GM18526 (cell line): ENCODE data around the gene SLC17A1.

Source experiments
- POLR2A ChIP-seq: IDR thresholded peaks from 3 replicates; pipeline ENCODE4 v1.6.1; 2011; ENCODE audit not compliant: insufficient read length; ENCODE audit errors: extremely low read depth

Gene SLC17A1, protein sequence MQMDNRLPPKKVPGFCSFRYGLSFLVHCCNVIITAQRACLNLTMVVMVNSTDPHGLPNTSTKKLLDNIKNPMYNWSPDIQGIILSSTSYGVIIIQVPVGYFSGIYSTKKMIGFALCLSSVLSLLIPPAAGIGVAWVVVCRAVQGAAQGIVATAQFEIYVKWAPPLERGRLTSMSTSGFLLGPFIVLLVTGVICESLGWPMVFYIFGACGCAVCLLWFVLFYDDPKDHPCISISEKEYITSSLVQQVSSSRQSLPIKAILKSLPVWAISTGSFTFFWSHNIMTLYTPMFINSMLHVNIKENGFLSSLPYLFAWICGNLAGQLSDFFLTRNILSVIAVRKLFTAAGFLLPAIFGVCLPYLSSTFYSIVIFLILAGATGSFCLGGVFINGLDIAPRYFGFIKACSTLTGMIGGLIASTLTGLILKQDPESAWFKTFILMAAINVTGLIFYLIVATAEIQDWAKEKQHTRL

DNA sequence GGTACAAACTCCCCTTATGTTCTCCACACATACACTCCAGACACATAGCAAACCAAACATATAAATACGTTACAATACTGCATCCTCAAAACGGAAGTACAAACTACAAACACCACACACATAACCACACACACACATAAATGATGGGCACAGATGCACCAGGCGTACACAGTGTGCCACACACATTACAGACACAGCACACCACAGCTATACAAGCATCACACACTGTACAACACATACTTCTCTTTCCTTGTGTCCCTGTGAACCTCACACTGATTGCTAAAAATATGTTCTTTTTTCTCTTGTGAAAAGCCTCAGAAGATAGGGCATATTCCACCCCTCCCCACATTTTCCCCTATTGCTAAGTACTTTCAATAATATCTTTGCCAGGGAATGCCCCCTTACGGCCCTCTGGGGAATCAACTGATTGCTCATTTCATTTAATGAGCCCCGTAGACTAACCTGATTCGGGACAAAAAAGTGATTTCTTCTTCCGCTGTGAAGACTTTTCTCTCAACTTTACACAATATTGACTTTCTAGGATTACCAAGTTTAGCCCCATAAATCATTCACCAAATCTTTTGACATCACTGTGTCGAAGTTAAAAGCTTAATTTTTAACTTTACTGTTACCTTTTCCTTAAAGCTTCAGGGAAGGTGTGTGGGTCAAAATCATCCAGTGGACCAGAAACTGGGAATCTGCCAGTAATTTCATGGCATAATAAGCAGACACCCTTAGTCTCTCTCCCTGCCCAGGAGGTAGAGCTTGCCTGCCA lies at the start of gene SLC17A1:
Gene SLC17A1 (minus strand): TSS at position 521 of the 775 bp plus-strand sequence. CDS start 1,495 bp downstream, outside the sequence.
- no peak for TF ChIP-seq POLR2A

DNA sequence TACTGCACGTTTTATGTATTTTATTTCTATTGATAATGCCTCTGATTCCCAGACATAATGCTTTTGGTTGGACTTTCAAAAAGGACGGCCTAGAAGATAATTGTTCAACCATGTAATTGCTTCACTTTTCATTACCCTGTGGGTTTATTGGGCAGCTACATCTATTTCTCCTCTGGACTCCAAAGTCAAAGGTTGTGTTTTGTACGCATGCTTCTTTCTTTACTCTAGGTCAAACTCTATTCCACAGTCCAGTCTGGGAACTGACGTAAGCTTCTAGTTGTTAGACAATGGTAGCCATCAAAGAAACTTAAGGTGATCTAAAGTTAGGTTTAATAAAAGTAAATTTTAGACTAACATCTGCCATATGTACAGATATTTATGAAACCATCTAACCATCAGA lies 48.7 kb upstream of the SLC17A1 start:
- no peak for TF ChIP-seq POLR2A

DNA sequence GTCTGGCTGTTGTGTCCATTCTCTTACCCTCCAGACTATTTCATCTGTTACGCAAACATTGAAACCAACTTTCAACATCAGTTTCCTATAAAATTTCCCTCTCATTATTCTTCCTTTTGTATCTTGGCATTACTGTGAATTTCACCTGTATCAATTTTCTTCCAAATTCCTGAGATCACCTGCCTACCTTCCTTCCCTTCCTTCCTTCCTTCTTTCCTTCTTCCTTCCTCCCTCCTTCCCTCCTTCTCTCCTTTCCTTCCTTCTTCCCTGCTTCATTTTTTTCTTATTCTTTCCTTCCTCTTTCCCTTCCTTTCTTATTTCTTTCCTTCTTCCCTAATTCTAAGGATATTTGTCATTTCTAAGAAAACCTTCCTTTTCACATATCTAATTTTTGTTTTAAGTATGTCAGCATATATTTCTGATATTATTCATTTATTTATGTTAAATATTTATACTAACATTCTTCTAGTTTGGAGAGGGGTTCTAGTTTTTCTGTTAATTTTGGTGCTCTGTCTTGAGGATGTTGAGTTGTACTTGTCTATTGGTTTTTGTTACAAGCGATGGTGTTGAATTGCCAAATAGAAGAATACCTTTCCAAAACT lies 47.0 kb upstream of the SLC17A1 start:
- TF ChIP-seq POLR2A = no peak

DNA sequence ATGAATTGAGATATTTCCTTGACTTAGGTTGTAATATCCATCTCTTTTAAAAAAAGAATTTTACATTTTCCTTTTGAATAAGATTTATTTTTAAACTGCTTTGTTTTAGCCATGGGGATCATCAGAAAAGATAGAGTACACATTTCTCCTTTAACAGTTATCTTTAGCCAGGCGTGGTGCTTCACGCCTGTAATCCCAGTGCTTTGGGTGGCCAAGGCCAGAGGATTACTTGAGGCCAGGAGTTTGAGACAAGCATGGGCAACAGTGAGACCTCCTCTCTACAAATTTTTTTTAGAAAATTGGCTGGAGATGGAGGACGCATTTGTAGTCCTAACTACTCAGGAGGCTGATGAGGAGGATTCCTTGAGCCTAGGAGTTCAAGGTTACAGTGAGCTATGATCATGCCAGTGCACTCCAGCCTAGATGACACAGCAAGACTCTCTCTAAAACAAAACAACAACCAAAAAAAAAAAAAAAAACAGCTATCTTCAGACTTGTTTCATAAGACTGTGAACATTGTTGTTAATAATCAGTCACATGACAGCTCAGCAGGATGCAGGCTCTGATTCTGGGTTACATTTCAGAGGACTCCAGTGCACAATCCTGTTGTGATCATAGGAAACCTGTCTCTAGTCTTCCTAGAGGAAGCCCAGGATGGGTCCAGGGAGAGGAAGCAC lies 44.2 kb upstream of the SLC17A1 start:
- TF ChIP-seq POLR2A = no peak

DNA sequence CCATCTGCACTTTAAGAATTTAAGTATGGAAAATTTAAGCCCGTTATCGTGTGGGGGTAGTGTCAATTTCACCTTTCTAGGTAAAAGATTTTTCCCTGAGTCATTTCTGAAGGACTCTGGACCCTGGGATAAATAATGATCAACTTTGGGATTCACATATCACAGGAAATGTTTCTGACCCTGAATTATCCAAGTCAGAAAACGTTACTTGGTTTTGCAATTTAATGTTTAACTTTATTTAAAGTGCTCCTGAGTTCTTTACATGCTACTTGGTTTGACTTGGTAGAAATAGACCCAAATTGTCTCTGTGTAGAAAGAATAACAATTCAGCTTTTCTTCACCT lies 43.7 kb upstream of the SLC17A1 start:
- no peak for TF ChIP-seq POLR2A

DNA sequence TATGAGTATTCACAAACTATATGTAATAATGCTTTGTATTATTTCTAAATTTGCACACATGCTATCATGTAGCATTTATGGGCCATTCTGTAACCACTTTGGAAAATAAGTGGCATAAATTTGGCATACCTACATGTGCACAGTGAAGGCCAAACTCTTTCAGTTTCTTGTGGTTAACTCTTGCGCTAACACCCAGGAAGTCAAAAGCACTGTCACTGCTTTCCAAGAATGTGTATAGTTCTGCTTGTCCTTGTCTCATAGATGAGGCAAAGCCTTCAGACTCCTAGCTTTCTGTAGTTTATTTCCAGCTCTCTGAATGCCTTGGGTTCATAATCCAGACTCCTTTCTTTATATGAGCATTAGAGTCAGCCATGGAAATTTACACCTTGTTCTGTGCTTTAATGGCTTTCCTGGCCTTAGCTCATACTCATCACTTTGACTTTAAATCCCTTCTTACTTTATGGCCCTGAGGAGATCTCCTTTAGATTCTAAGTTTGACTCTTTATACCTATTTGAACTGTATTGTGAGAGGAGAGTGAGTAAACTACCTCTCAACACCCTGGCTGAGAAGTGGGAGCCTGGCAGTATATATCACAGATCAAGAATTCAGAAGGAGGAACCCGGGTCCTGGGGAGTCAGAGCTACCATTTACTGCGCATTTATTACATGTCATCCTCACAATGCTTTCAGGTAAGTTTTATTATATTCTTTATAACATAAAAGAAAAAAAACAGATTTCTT lies 43.1 kb upstream of the SLC17A1 start:
- TF ChIP-seq POLR2A = no peak

DNA sequence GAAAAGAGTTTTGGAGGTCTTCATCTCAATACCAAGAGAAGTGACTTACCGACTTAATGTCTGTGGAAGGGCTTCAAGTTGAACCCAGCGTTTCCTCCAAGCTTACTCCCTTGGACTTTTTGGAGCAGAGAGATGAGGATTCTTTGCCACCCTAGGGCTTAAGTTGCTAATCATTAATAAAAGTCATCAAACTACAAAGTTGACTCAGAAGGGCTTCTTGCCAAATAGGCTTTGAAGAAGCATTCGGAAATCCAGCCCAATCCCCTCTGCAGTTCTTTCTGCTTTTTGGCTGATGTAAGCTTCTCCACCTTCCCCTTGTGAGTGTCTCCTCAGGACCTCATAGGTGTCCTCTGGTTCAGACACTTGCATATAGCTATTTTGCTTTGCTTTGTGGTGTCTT lies 42.3 kb upstream of the SLC17A1 start, which contains the start of gene SLC17A3:
Gene SLC17A3 (minus strand): TSS at position 126 of the 400 bp plus-strand sequence. CDS start 5,856 bp downstream, outside the sequence.
- no peak for TF ChIP-seq POLR2A

DNA sequence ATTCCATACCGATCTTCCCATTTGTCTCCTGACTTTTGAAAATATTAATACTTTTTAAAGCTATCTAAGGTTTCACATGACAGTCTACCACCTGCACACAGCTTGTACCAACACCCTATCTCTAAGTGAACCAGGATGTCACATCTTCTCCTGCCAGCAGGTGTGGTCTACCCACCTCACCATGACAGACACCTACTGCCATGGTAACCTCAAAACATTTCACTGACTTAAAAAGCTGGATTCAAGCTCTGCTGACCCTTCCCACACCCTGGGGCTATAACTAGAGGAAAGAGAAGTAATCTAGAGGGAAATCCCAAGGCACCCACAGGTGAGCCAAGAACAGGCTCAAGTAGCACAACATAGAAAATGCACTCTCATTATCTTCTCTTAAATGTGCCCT lies 41.0 kb upstream of the SLC17A1 start:
- no peak for TF ChIP-seq POLR2A

DNA sequence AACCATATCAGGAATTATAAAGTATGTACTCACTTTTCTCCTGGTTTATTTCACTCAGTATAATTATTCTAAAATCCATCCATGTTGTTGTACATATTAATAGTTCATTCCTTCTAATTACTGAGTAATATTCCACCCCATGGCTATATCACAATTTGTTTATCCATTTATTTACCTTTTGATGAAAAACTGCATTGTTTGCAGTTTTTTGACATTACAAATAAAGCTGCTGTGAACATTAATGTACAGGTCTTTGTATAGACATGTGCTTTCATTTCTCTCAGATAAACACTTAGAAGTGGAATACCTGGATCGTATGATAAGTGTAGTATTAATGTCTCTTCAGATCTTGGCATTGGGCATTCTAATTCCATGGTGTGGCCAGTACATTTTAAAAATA lies 38.0 kb upstream of the SLC17A1 start:
- no peak for TF ChIP-seq POLR2A

DNA sequence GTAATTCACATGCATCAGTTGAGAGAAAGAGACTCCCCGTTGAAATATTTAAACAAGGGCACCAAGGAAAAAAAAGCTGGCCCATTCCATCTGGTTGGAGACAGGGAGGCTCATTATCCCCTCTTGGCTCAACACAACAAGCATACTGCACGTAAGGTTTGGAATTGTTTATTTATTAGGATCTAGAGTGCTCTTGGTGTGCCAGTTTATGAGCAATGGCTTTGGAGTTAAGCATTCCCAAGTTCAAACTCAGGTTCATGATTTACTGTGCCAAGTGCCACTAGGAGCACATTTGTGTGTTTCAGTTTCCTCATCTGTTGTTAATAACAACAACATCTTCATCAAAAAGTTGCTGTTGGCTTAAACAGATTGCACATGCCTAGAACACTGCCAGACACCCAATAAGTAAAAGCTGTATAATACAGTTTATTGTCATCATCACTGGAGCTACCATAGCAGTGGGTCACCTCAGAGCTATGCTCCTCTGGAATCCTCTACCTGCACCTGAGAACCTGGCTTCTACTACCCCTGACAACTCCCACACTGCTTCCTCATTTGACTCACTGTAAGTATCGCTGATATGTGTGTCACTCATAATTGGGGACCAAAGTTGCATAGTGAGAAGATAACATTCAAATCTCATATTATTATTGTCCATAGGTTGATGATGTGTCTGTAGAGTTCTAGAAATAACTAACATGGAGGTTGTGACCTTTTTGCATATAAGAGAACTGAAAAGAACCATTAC lies 36.8 kb upstream of the SLC17A1 start:
- TF ChIP-seq POLR2A = no peak

DNA sequence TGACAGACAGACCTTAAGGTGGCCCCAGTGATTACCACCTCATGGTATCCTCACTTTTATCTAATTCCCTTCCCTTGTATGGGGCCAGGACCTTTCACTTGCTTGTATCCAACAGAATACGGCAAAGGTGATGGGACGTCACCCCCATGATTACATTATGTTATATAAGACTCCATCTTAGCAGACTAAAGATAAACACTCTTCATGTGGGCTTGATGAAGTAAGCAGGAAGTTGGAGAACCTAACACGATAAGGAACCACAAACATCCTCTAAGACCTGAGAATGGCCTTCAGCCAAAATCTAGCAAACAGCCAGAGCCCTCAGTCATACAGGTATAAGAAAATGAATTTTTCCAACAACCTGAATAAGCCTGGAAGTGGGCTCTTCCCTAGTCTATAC lies 34.2 kb upstream of the SLC17A1 start:
- no peak for TF ChIP-seq POLR2A

DNA sequence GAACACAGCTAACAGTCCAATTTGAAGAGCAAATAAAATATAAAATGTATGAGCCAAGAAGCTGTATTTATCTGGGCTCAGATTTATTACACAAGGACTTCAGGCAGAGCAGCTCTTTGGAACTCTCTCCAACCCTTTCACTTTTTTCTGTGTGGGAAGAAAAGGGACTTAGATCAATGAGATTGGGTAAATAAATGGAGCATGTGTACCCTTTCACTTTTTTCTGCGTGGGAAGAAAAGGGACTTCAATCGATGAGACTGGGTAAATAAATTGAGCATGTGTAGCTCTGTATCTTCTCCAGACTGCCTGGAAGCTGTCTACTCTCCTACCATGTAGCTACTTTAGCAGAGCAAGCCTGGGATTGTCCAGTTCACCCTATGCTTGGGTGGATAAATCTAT lies 31.5 kb upstream of the SLC17A1 start:
- no peak for TF ChIP-seq POLR2A

DNA sequence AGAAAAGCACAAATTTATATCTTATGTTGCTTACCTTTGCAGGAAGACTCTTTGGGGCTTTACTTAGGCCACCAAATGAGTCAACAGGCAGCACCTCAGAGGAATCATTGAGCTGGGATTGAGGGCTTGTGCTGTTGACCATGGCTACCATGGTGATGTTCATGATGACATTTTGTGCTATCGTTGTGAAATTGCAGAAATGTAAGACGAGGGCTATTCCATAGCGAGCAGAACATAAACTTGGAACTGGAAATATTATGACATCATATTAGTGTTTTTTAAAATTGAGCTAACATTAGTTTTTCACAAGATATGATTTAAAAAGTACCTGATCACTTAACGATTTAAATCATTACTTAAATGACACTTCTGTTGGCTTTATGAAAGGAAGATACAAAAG lies 30.3 kb upstream of the SLC17A1 start:
- TF ChIP-seq POLR2A = no peak

DNA sequence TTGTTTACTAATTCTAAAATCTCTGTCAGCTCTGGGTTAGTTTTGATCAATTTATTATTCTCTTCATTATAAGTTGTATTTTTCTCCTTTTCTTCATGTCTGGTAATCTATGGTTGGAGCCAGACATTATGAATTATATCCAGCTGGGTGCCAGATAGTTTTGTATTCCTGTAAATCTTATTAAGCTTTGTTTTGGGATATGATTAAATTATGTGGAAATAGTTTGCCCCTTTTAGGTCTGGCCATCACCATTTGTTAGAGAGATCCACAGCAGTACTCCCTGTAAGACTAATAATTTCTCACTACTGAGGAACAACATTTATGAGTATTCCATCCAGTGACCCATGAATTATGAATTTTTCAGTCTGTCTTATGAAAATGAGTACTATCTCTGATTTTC lies 20.9 kb upstream of the SLC17A1 start:
- TF ChIP-seq POLR2A = no peak
